NCI-H2107 treated with DMSO at 0.1 percent for 48 hours (cell line): Measurements from ENCODE around the gene CHIT1.

Experiments
- DNase-seq: peaks from one replicate; lab custom pipeline; 2025; ENCODE audit not compliant: unreplicated experiment; lab: John Stamatoyannopoulos, UW

Gene CHIT1

GRCh38 chr1:203229471-203230135 is at the start of gene CHIT1:
TSS of gene CHIT1 (minus strand) at chr1:203229673. CDS start at chr1:203229636, 37 bp downstream.
- no peak for DNase-seq

- DNase-seq, result no peak
Measured at GRCh38 chr1:203278885-203279406, 49.5 kb upstream of the CHIT1 start.

GRCh38 chr1:203278082-203278884 is 48.8 kb upstream of the CHIT1 start:
- DNase-seq, result peak; percentile 39

GRCh38 chr1:203276916-203277545 is 47.6 kb upstream of the CHIT1 start:
- DNase-seq, result no peak

- no peak for DNase-seq
Measured at GRCh38 chr1:203276408-203276807, 46.9 kb upstream of the CHIT1 start.

- no peak for DNase-seq
Measured at GRCh38 chr1:203275656-203276272, 46.3 kb upstream of the CHIT1 start.

GRCh38 chr1:203274603-203275381 is 45.3 kb upstream of the CHIT1 start:
- no peak for DNase-seq

GRCh38 chr1:203273869-203274602 is 44.6 kb upstream of the CHIT1 start:
- peak; percentile 52 for DNase-seq

GRCh38 chr1:203273206-203273868 is 43.9 kb upstream of the CHIT1 start:
- DNase-seq, result peak; percentile 90

GRCh38 chr1:203272633-203273205 is 43.2 kb upstream of the CHIT1 start:
- no peak for DNase-seq

- DNase-seq, result no peak
Measured at GRCh38 chr1:203271962-203272632, 42.6 kb upstream of the CHIT1 start.

- peak; percentile 65 for DNase-seq
Measured at GRCh38 chr1:203271018-203271743, 41.7 kb upstream of the CHIT1 start.

- DNase-seq, result no peak
Measured at GRCh38 chr1:203270448-203270847, 41.0 kb upstream of the CHIT1 start.

GRCh38 chr1:203269654-203270020 is 40.2 kb upstream of the CHIT1 start:
- DNase-seq, result no peak

GRCh38 chr1:203268901-203269653 is 39.6 kb upstream of the CHIT1 start:
- DNase-seq, result peak; percentile 91

- no peak for DNase-seq
Measured at GRCh38 chr1:203267912-203268311, 38.4 kb upstream of the CHIT1 start.

- DNase-seq, result peak; percentile 89
Measured at GRCh38 chr1:203267347-203267846, 37.9 kb upstream of the CHIT1 start.
